GM12864 (cell line): Measurements from ENCODE around the gene LIMCH1.

Experiments used
- DNase-seq: peaks from one replicate; pipeline ENCODE4 v3.0.0-alpha.2; 2011; ENCODE audit warnings: low read depth
- H3K4me3 ChIP-seq: 2 replicates; pipeline ENCODE4 v1.5.1; 2011; ENCODE audit warnings: mild to moderate bottlenecking, low read depth, low read length, control low read depth
- CTCF ChIP-seq: IDR thresholded peaks from 2 replicates; pipeline ENCODE4 v1.5.1; 2011; ENCODE audit warnings: low read depth, mild to moderate bottlenecking, moderate library complexity, low read length, control low read depth, inconsistent platforms; ENCODE audit errors: missing control alignments

Gene LIMCH1

GRCh38 chr4:41653523-41653922, 115.6 kb downstream of the LIMCH1 start:
- H3K4me3 ChIP-seq = no peak overlapping the region
- no peak for TF ChIP-seq CTCF
- no peak for DNase-seq

GRCh38 chr4:41655177-41655576, 117.2 kb downstream of the LIMCH1 start:
- no peak for TF ChIP-seq CTCF
- DNase-seq = no peak
- no peak overlapping the region for H3K4me3 ChIP-seq

GRCh38 chr4:41656106-41656505, 118.1 kb downstream of the LIMCH1 start:
- no peak for TF ChIP-seq CTCF
- no peak for DNase-seq
- H3K4me3 ChIP-seq = no peak overlapping the region

- no peak overlapping the region for H3K4me3 ChIP-seq
- DNase-seq = no peak
- no peak for TF ChIP-seq CTCF
These were observed 118.9 kb downstream of the LIMCH1 start for GRCh38 chr4:41656572-41657520.

GRCh38 chr4:41657561-41657960, 119.6 kb downstream of the LIMCH1 start:
- TF ChIP-seq CTCF = no peak
- H3K4me3 ChIP-seq = no peak overlapping the region
- no peak for DNase-seq

GRCh38 chr4:41658163-41658562, 120.2 kb downstream of the LIMCH1 start:
- DNase-seq = no peak
- no peak overlapping the region for H3K4me3 ChIP-seq
- TF ChIP-seq CTCF = no peak

- H3K4me3 ChIP-seq = no peak overlapping the region
- TF ChIP-seq CTCF = no peak
- no peak for DNase-seq
These were observed 122.4 kb downstream of the LIMCH1 start for GRCh38 chr4:41660352-41660751.
